GM19438 (cell line): ENCODE measurements around the gene LMTK3.

Experiments used
- ATAC-seq: cut with Tn5 transposase; IDR thresholded peaks from one replicate; pipeline ENCODE4 v1.9.1; 2021; ENCODE audit warnings: low read depth; ENCODE audit not compliant: unreplicated experiment

The LMTK3 gene, protein sequence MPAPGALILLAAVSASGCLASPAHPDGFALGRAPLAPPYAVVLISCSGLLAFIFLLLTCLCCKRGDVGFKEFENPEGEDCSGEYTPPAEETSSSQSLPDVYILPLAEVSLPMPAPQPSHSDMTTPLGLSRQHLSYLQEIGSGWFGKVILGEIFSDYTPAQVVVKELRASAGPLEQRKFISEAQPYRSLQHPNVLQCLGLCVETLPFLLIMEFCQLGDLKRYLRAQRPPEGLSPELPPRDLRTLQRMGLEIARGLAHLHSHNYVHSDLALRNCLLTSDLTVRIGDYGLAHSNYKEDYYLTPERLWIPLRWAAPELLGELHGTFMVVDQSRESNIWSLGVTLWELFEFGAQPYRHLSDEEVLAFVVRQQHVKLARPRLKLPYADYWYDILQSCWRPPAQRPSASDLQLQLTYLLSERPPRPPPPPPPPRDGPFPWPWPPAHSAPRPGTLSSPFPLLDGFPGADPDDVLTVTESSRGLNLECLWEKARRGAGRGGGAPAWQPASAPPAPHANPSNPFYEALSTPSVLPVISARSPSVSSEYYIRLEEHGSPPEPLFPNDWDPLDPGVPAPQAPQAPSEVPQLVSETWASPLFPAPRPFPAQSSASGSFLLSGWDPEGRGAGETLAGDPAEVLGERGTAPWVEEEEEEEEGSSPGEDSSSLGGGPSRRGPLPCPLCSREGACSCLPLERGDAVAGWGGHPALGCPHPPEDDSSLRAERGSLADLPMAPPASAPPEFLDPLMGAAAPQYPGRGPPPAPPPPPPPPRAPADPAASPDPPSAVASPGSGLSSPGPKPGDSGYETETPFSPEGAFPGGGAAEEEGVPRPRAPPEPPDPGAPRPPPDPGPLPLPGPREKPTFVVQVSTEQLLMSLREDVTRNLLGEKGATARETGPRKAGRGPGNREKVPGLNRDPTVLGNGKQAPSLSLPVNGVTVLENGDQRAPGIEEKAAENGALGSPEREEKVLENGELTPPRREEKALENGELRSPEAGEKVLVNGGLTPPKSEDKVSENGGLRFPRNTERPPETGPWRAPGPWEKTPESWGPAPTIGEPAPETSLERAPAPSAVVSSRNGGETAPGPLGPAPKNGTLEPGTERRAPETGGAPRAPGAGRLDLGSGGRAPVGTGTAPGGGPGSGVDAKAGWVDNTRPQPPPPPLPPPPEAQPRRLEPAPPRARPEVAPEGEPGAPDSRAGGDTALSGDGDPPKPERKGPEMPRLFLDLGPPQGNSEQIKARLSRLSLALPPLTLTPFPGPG (N-terminal part only)

DNA sequence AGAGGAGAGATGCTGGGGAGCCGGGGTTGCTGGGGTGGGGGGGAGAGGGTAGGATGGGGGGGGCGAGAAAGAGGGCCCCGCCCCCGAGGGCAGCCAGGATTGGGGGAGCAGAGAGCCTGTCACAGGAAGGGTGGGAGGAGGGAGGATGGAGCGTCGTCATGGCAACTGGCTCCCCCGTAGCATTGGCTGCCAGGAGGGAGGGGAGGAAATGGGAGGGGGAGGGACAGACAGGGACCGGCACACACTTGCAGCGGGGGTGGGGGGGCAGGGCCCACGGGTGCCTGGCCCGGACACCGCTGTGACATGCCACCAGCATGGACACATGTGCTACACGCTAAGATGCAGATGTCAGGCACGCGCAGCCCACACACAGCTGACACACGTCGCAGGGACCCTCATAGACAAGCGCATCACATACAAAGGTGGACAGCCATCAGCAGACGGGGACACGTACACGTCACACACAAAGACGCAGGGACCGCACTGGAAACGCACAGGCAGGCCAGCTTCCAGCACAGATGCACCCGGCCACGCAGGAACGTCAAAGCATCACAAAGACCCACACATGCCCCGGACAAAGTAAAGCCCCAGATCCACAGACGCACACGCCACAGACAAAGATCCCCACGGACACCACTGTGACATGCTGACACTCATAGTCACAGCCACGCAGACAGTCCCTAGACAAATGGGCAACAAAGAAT is at the start of gene LMTK3:
LMTK3 (minus strand) TSS at position 36 of the 704 bp plus-strand sequence. CDS start 259 bp downstream, outside the sequence.
- ATAC-seq: no peak

DNA sequence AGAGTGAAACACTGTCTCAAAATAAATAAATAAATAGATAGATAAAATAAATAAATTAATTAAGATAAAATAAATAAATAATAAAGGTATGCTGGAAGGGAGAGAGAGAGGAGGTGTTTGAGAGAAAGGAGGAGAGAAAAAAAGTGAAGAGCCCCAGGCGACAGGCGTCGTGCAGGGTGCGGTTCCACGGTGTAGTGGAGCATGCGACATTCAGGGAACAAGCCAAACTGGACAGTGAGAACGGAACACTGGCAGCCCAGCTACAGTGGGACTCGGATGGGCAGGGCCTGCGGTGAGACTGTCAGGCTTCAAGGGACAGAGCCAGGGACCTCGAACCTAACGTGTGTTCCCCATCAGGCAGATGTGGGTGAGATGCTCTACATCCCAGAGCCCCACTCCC is 49.8 kb upstream of the LMTK3 start:
- ATAC-seq: no peak

DNA sequence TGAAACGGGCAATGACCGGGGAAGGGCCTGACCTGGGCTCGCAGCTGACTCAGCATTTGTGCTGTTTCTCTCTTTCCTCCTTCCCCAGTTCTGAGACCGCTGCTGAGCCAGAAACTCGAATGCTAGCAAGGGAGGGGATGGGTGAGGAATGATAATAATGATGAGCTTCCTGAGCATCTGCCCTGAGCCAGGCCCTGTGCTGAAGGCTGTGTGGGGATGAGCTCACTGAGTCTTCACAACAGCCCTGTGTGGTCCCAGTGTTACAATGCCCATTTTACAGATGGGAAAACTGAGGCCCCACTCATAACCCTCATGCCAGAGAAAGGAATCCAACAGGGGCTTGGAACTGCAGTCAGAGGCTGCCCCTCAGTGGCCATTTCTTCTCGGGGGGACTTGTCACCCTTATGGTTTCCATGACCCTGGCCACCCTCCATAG is 48.5 kb upstream of the LMTK3 start:
- no peak for ATAC-seq

DNA sequence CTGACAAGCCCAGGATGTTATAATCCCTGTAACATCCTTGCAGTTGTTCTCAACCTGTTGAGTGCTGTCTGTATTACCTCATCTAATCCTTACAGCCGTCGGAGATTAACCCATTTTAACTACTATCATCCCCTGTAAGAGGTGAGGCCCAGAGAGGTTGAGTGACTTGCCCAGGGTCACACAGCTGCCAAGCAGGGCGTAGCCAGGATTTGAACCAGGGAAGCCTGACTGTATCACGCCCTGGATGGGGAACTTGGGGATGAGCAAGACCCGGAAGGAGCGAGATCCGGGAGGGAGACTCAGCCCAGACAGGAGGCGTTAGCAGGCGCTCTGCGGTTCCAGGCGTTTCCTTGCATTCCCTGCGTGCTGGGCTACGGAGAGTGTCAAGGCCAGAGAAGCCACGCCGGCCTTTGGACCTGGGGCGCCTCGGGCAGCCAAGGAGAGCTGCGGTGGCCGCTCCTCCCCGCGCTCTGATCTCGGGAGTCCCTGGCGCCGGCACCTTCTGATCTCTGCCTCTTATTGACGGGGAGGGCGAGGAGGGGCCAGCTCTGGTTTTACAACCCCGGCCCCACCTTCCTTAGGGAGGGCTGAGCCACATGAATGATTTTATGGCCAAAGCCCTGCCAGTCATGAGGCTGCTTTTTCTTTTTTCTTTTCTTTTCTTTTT is 46.5 kb upstream of the LMTK3 start:
- no peak for ATAC-seq

DNA sequence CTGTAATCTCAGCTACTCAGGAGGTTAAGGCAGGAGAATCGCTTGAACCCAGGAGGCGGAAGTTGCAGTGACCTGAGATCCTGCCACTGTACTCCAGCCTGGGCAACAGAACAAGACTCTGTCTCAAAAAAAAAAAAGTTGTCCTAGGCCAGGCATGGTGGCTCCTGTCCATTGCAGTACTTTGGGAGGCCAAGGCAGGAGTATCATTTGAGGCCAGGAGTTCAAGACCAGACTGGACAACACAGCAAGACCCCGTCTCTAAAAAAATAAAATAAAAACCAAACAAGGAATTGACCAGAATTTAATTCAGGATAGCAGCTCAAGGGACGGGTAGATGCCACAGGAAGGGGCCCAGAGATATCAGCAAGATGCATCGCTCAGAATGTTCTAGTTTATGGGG is 45.2 kb upstream of the LMTK3 start:
- ATAC-seq: no peak

DNA sequence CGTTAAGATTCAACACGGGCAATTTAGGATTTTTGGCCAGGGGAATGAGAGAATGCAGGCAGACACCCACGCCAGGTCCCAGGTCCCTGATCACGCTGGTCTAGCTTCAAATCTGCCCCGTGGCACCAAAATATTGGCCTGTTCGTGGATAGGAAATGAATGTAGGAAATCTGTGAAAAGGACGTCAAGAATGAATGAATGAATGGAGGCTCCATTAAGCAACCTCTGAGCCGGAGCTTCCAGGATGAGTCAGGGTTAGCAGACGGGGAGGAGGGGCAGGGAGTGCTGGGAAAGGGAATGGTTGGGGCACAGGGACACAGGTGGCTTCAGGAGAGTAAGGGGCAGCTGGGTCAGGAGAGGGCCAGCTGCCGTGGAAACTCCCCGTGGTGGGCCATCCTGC is 44.5 kb upstream of the LMTK3 start:
- no peak for ATAC-seq

DNA sequence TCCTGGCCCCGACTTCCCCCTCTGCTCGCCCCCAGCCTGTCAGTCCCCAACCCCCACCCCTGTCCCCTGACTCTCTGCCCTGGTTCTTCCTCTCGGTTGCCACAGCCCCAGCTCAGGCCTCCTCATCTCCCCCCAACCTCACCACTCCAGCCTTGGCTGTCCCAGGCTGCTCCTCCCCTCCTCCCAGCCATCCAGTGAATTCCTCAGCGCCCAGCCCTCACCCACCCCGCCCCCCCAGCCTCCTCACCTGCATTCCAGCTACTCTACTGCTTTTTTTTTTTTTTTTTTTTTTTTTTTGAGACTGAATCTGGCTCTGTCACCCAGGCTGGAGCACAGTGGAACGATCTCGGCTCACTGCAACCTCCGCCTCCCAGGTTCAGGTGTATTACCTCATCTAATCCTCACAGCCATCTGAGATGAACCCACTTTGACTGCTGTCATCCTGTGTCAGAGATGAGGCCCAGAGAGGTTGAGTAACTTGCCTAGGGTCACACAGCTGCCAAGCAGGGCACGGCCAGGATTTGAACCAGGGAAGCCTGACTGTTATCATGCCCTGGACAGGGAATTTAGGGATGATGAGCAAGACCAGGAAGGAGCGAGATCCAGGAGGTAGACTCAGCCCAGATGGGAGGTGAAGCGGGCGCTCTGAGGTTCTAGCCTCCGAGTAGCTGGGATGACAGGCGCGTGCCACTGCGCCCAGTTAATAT is 42.9 kb upstream of the LMTK3 start:
- no peak for ATAC-seq

DNA sequence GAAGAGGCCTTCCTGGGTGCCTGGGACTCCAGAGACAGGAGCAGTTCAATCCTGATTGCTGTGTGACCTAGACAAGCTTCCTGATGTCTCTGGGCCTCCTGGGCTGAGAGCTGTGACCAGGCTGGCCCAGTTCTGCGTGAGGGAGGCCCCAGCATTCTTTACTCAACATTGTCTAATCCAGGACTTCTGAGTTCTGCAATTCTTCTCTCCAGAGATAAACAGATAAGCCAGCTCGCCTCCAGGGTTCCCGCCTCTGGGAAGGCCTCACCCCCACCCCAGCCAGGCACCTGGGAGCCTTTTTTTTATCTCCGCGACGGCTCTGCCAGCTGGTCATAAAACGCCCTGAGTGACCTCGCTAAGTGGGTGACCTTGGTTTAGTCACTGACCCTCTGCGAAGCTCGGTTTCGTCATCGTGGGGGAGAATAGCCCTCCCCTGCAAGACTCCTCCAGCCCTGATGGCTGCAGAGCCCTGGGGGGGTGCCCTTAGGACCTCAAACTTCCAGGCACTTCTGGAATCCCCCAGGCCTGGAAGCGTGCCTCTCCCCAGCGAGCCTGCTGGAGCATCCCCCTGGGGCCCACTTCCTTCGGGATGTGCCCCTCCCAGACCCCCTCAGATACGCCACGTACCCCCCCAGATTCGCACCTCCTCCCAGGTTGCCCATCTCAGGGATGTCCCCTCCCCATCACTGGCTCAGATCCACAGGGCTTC is 42.2 kb upstream of the LMTK3 start:
- no peak for ATAC-seq

DNA sequence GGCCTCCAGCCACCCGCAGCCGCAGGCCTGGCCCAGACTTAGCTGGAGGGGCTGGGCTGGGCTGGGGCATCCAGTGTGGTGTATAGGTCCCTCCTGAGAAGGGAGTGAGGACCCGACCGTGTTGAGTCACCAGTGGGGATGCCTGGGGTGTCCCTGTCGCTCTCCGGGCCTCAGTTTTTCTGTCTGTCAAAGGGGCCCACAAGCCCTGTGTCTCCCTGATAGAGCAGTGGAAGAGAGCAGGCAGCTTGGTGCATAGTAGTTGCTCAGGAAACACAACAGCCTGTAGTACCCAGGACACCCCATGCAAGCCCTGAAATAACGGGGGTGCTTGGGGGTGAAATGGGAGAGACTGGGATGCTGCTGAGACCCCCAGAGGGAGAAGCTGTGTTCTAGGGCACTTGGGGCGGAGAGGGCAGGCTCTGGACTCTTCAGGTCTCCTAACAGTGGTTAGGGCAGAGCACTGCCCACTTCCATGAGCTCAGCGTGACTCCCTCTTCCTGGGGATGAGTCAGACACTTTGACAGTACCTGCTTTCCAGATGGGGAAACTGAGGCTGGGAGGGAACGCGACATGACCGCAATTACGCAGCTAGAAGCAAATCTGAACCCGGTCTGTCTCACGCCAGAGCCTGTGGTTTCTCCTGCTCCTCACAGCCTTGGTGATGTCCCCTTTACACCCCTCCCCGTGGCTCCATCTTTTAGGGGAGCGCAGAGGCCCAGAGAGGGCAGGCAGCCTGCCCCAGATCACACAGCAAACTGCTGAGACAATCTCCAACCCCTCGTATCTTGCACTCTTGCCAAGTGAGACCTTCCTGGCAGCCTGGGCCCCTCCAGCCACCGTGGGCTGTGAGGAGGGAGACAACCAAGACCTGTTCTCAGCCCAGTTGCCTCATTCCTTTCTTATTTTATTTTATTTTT is 41.0 kb upstream of the LMTK3 start:
- ATAC-seq: no peak

DNA sequence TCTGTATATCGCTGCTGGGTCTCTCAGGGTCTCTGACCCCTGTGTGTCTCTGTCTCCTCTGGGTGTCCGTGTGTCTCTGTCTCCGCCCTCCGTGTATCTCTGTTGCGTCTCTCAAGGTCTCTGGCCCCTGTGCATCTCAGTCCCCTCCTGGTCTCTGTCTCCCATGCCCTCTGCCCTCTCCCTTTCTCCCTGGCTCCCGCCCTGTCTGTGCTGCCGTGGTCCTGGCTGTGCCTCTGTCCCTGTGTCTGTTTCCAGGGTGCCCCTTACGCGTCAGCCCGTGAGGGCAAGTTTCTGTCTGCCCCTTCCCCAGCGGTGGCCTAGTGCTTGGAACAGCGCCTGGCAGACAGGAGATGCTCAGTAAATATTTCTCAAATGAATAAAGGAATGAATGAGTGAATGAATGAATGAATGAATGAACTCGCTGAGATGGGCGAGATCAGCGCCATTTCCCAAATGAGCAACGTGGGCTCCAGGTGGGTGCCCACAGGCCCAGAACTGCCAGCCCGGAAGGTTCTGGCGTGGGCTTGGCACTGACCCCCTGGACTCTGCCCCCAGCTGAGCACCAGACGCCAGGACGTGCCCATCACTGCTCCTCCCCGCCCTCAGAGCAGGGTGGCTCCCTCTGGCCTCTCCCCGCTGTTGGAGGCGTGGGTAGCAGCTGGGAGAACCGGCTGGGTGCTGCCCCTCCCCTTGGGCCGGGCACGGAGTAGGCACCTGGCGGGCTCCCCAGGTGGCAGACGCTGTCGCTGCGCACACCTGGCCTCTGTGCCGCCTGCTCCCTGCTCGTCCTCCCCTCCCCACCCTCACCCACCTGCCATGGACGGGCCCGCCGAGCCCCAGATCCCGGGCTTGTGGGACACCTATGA is 40.0 kb upstream of the LMTK3 start, which contains the start of gene SULT2B1:
SULT2B1 (plus strand) TSS at position 736 of the 866 bp plus-strand sequence; CDS start at position 817, 81 bp downstream.
- ATAC-seq: no peak

DNA sequence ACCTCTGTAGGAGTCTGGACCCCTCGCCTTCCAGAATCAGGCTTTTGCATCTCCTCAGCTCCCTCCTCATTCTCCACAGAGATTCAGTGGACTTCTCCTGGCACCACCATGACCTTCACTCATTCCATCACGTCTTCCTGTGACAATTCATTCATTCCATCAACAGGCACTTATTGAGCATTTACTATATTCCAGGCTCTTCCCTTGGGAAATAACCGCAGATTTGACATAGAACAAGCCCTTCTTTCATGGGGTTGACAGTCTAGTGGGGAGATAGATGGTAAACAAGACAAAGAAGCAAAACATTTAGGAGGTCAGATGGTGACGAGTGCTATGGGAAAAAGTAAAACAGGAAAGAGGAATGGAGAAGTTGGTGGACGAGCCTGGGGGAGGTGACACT is 37.7 kb upstream of the LMTK3 start:
- ATAC-seq: no peak

DNA sequence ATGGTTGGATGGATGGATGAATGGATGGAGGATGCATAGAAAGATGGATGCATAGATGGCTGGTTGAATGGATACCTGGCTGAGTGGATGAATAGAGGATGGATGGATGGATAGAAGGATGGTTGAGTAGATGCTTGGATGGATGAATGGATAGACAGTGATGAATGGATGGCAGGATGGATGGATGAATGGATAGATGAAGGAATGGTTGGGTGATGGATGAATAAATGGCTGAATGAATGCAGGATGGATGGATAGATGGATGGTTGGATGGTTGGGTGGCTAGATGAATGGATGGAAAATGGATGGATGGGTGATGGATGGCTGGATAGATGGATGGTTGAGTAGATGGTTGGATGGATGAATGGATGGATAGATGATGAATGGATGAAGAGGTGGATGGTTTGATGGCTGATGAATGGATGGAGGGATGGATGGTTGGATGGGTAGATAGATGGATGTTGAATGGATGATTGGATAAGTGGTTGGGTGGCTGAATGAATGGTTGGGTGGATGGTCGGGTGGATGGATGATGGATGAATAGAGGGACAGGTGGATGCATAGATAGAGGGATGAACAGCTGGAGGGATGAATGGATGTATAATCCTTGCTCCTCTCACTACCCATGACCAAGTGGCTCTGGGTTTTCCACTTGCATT is 36.7 kb upstream of the LMTK3 start:
- ATAC-seq: no peak

DNA sequence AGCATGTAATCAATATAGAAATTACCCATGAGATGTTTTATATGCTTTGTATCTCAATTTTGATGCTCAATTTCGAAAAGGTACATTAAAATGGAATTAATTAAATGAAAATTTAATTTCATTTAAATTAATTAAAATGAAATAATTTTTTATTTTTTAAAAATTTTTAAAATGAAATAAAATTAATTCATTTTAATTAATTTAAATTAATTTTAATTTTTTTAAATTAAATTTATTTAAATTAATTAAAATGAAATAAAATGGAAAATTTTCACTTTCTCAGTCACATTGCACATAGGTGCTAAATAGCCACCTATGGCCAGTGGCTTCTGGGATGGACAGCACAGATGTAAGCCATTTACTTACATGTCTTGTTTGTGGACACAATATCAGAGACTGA is 36.1 kb upstream of the LMTK3 start:
- no peak for ATAC-seq

DNA sequence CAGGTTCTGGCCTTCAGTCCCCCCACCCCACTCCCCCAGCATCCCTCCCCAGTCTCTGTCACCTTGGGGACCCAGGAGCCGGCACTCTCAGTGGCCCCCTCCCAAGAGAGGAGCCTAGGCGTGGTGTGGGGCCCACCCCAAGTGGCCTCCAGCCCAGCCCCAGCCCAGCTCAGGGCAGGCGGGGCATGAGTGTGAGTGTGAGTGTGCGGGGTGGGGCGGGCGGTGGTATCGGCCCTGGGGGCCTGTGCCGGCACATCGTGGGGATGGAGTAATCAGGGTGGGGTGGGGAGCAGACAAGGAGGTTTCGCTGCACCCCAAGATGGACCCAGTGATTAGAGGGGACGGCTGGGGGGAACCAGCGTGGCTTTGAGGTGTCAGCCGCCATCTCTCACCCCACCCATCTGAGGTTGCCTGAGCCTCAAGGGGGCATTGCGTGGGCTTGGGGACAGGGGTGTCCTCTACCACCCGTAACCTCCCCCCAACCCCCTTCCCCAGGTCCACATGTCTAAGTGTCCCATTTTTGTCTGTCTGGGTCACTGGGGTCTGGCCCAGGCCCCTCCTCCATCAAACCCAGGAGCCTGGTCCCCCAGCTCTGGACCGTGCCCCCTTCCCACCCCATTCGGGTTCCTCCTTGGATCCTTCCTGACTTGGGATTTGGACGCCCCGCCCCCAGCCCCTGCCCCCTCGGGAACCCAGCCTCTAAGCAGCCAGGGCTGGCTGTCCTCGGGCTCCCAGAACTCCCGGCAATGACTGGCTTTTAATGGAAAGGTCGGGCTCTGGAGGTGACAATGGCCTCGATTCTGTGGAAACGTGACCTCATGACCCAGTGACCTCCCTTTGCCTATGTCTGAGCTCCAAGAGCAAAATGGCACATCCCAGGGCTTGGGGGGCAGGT is 33.5 kb upstream of the LMTK3 start:
- ATAC-seq: no peak
